Ramos (cell line): ENCODE data around the gene TMSB15C.
"Not testable (repeated sequence)": the region's sequence is repeated elsewhere in the genome, so short reads cannot be mapped to it uniquely, and the experiment has no call there.

Experiments
- in situ Hi-C: fragments of 300-500 bp; cut with MboI; formaldehyde crosslinking; loops from one replicate; pipeline ENCODE4 v1.14.3; 2022; ENCODE audit warnings: low sequenced_read_pairs; ENCODE audit not compliant: unreplicated experiment

TMSB15C gene

DNA sequence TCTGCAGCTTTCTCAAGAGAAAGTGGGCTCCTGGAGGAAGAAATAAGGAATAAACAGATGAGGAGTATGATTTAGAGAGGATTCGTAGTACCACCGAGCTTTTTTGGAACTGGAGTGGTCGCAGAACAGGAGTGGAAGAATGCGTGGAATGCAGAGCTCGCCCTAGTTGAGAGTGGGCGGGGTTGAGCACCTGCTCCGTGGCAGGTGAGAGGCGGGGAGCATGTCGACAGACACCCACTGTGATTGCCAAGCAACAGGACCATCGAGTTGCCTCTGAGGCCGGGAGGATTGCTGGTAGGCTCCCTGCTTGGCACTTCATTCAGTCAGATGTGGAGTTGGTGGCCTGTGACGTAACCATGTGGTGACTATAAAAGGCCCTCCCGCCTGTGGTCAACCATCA, 21.1 kb downstream of the TMSB15C start:
- in situ Hi-C loops = not testable (repeated sequence)

DNA sequence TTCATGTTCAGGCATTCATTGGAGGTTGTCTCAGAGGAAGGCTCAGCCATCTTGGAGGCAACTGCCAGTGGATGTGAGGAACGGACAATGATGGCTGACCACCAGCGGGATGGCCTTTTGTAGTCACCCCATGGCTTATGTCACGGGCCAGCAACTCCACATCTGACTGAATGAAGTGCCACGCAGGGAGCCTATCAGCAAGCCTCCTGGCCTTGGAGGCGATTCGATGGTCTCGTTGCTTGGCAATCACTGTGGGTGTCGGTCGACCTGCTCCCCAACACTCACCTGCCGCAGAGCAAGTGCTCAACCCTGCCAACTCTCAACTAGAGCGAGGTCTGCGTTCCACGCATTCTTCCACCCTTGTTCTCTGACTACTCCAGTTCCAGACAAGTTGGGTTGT, 28.9 kb downstream of the TMSB15C start:
- in situ Hi-C loops = loop anchor here (25.0 kb wide), 1 partner anchor 135 kb away; no protein-coding TSS in a partner anchor

DNA sequence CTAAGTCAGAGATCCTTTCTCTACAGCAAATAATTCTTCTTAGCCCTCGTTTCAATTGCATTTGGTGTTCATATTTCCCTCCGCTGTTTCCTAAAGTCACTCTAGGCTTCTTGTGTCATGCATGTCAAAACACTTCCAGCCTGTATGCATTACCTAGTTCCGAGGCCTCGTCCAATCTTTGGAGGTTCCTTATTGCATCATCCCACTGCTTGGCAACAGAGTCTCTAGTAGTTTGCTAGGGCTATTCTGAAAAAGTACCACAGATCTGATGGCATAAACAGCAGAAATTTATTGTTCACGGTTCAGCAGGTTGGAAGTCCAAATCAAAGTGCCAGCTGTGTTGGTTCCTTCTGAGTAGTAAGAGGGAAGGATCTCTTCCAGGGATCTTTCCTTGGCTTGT, 30.4 kb downstream of the TMSB15C start:
- in situ Hi-C loops = loop anchor here (25.0 kb wide), 1 partner anchor 133 kb away; no protein-coding TSS in a partner anchor

DNA sequence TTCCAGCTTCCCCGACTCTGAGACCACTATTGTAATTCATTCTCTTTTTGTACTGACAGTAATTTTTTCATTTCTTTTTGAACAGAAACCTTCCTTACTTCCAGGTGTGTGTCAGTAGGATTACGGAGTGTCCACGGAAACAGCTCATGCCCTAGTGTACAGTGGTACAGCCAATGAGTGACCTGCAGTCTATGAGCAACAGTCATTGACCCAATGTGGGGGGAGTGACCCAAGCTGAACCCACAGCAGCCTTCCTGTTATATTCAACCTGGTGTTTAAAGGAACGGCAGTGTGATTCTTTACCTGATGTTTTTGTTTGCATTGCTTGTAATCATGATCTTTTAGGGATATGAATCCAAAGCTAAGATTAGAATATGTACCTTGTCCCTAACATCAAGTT, 35.0 kb downstream of the TMSB15C start:
- in situ Hi-C loops = loop anchor here (25.0 kb wide), 1 partner anchor 129 kb away; no protein-coding TSS in a partner anchor

DNA sequence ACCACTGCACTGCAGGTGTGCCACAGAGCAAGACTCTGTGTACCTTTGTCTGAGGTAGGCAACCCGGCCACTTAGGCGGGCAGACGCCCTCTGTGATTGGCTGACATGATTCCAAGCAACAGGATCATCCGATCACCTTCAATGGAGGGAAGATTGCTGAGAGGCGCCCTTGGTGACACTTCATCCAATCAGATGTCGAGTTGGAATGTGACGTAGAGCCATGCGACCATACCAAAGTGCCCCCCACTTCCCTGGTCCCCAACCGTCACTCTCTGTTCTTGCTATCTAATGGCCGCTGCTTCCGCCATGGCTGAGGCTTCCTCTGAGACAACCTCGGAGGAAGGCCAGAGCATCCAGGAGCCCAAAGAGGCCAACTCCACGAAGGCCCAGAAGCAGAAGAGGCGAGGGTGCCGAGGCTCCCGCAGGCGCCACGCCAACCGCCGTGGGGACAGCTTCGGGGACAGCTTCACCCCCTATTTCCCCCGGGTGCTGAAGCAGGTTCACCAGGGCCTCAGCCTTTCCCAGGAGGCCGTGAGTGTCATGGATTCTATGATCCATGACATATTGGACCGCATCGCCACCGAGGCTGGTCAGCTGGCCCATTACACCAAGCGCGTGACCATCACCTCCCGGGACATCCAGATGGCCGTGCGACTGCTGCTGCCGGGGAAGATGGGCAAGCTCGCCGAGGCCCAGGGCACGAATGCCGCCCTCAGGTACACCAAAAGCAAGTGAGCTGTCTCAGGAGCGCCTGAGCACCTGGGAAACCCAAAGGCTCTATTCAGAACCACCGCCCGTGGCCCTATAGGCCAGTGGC, 36.1 kb downstream of the TMSB15C start, which contains the start of gene H2BW2:
Gene H2BW2 (plus strand): TSS at position 268 of the 817 bp plus-strand sequence. CDS start 39 bp downstream, at position 307.
- in situ Hi-C loops = loop anchor here (25.0 kb wide), 1 partner anchor 128 kb away; no protein-coding TSS in a partner anchor
